DMS53 treated with DMSO at 0.1 percent for 48 hours (cell line): ENCODE measurements around the gene ATP1B1.
"Not testable (repeated sequence)": the region's sequence is repeated elsewhere in the genome, so short reads cannot be mapped to it uniquely, and the experiment has no call there.

ENCODE experiments used
- DNase-seq: peaks from one replicate; lab custom pipeline; 2025; ENCODE audit not compliant: unreplicated experiment; lab: John Stamatoyannopoulos, UW

ATP1B1 gene

GRCh38 chr1:169115891-169116585 is 9.5 kb downstream of the ATP1B1 start:
- peak; percentile 4 for DNase-seq

GRCh38 chr1:169117014-169117413 is 10.5 kb downstream of the ATP1B1 start:
- DNase-seq: no peak

DNA sequence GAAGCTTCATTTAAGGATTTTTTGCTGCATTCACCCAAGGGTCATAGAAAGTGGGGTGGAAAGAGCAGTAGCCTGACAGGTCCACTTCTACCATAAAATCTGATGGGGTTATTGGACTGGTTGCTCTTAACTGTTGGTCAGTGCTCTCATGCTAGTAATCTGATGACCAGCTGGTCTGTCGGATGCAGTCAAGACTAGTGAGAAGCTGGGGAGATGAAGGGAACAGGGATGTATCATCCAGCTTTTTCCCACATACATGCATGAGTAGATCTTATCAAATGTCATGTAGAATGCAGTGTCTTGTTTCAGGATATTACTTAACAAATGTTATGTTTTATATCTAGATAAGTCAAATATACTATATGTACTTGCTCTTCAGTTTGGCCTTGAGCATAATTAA is 11.1 kb downstream of the ATP1B1 start:
- DNase-seq: no peak

- DNase-seq: no peak
Observed at GRCh38 chr1:169118227-169118626, 11.7 kb downstream of the ATP1B1 start.

DNA sequence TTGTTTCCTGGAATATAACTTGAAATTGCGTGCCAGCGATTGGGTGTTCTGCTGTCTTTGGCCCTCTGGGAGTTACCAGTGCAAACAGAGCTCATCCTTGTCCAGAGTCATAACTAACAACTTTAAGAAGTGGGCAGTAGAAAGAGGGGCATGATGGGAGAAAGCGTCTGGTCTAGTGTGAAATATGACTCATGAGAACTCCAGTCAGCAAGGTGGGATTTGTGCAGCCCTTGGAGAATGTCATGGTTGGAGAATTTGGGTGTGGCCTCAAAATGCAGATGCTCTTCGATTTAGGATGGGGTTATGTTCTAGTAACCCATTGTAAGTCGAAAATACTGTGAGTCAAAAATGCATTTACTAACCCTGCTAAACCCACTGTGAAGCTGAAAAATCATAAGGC is 12.9 kb downstream of the ATP1B1 start:
- DNase-seq: no peak

DNA sequence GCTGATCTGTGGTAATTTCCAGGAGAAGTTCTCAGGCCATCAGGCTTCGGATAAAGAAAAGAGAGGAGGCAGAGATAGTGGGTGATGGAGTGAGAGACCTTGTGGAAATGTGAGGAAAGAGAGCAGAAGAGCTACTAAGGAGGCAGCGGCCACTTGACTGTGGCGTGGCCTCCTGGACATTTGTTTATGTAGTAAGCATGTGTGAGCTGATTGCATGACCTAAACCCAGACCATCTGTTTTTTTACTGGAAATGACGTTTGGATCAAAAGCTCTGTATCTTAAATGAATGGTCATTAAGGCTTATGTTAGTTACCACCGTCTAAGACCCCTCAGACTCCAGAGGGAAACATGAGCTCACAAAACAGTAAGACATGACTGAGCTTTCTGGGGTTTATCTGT is 13.6 kb downstream of the ATP1B1 start:
- no peak for DNase-seq

GRCh38 chr1:169121146-169121923 is 14.8 kb downstream of the ATP1B1 start:
- no peak for DNase-seq

- no peak for DNase-seq
Observed at GRCh38 chr1:169122976-169123375, 16.5 kb downstream of the ATP1B1 start.

DNA sequence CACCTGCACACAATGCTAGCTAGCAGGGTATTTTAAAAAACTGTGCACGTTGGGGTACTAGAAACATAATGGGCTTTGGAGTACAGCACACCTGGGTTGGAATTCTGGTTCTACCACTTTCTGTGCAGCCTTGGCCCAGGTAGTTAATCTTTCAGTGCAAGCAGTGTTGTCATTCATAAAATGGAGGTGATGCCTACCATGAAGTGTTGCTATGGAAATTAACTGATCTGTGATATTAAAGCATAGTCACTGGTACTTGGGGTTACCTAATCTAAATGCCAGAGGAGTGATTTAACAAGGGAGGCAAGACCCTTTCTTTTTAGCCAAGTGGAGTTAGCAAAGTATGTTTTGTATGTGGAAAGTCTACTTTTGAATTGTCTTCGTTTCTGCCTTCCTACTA is 18.0 kb downstream of the ATP1B1 start:
- DNase-seq: no peak

DNA sequence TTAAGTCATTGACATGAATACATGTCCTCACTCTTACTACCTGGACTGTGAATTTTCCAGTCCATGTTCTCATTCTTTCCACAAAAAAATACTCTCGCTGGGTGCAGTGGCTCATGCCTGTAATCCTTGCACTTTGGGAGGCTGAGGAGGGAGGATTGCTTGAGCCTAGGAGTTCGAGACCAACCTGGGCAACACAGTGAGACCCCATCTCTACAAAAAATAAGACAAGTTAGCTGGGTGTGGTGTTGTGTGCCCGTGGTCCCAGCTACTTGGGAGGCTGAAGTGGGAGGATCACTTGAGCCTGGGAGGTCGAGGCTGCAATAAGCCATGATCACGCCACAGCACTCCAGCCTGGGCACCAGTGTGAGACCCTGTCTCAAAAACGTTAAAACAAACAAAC is 19.1 kb downstream of the ATP1B1 start:
- not testable (repeated sequence) for DNase-seq

- DNase-seq: no peak
Observed at GRCh38 chr1:169126335-169126734, 19.8 kb downstream of the ATP1B1 start.

- DNase-seq: no peak
Observed at GRCh38 chr1:169127305-169127704, 20.8 kb downstream of the ATP1B1 start.

- DNase-seq: no peak
Observed at GRCh38 chr1:169128562-169128961, 22.1 kb downstream of the ATP1B1 start.

- peak; percentile 15 for DNase-seq
Observed at GRCh38 chr1:169129109-169129784, 22.8 kb downstream of the ATP1B1 start.

DNA sequence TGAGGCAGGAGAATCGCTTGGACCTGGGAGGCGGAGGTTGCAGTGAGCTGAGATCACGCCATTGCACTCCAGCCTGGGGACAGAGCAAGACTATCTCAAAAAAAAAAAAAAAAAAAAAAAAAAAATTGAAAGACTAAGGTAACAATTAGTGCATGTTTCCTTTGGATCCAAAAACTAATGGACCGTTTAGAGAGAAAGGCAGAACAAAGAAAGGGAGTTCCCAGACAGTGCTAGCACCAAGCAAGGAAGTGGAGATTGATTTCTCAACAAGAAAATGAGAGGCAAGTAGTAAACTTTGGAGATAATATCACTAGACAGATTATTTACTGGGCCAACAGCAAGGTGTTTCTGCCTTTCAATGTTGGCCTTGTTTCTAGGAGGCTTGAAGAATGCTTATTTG is 24.2 kb downstream of the ATP1B1 start:
- DNase-seq: no peak

GRCh38 chr1:169132512-169133227 is 26.2 kb downstream of the ATP1B1 start:
- no peak for DNase-seq

DNA sequence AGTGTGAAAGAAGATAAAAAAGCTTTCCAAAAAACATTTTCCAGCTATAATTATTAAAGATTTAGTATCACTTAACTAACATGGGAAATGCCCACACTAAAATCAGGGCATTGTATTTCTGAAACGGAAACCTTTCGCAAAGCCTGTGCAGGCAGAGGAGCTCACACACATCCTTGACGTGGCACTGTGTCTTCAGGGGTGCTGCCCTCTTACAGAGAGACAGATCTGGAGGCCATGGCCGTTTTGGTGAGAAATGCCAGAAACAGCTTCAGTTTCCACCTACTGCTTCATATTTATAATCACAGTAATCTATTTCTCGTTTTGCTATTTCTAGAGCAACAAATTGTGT is 26.7 kb downstream of the ATP1B1 start:
- DNase-seq: no peak

DNA sequence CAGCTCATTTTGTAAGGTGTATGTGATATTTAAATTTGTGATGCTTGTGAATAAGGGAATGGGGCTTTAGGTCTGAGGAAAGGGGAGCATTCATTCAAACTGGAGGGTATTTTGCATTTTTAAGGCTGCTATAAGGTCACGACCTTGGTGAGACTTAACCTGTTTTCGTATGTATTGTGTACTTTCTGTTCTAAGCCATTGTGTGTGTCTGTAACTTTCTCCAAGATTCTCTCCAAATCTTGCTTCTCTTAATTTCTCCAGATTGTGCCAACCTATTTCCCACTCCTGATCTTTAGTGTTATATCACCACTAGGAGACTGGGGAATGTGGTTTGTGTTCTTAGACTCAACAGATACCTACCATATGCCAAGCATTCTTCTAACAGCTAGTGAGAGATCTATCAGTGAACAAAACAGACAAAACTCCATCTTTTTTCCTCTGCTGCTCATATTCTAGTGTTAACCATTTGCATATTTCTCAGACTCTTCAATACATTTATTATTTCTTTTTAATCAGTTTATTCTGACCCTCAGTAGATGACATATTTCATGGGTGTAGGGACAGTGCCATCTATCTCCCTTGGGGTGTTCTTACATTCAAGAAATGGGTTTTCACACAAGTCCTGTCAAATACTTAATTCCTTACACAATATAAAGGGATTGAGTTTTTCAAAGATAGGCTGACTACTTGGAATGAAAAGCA is 27.5 kb downstream of the ATP1B1 start:
- no peak for DNase-seq

- no peak for DNase-seq
Observed at GRCh38 chr1:169137357-169137756, 30.9 kb downstream of the ATP1B1 start.

- no peak for DNase-seq
Observed at GRCh38 chr1:169138866-169139670, 32.6 kb downstream of the ATP1B1 start.
